HepG2 (cell line): ENCODE data around the gene RNPC3. TPM values are rescaled to one million over a fixed set of nuclear protein-coding genes. Genes with fewer than 3 reads are reported as not detected.

Experiments used
- ATAC-seq: fragments of 200-7000 bp; cut with Tn5 transposase; 3 replicates; pipeline ENCODE4 v1.9.1; 2020; ENCODE audit warnings: mild to moderate bottlenecking, moderate library complexity
- BruUV-seq: library from RNA; stranded (reverse); fragments of 400-500 nt; replicated peaks from 2 replicates; lab custom pipeline; 2021; lab: Mats Ljungman, UMichigan
- CTCF ChIA-PET: fragments of 300-600 bp; formaldehyde crosslinking; extraction: SDS; loops from one replicate; lab custom pipeline; 2021; ENCODE audit warnings: low total read pairs, inconsistent platforms, low intra/inter-chr PET ratio; lab: Yijun Ruan, JAX
- POLR2A ChIA-PET: fragments of 350-600 bp; sonication (Branson Sonifier 250); formaldehyde crosslinking; loops from one replicate; lab custom pipeline; 2020; ENCODE audit warnings: antibody characterized with exemption, inconsistent platforms; lab: Yijun Ruan, JAX
- DNase-seq: peaks from one replicate; pipeline ENCODE4 v3.0.0-alpha.2; 2015; ENCODE audit warnings: low spot score
- FAIRE-seq: peaks from 3 replicates; lab custom pipeline; 2011; peaks lifted over from hg19 to GRCh38; lab: Jason Lieb, UNC
- H2AFZ ChIP-seq: one replicate; pipeline ENCODE4 v1.6.1; 2011; ENCODE audit warnings: low read length, inconsistent platforms
- H3K27ac ChIP-seq: fragments of 300-600 bp; 3 replicates; pipeline ENCODE4 v1.8.0; 2011; ENCODE audit warnings: mixed run types, mild to moderate bottlenecking, mixed read lengths, low read length, inconsistent platforms; ENCODE audit not compliant: insufficient read depth; ENCODE audit errors: extremely low read length
- H3K27me3 ChIP-seq, 2 experiments: fragments of 200-600 bp in 1 of 2; 2 replicates in 1 of 2; 3 replicates in 1 of 2; pipeline versions ENCODE4 v1.6.0 to v1.8.0; 2011; ENCODE audit warnings: low read length in 2 of 2, mild to moderate bottlenecking in 2 of 2, moderate library complexity in 2 of 2, inconsistent platforms in 1 of 2; ENCODE audit not compliant: insufficient read depth in 2 of 2, control insufficient read depth in 1 of 2
- H3K36me3 ChIP-seq, 2 experiments: fragments of 200-600 bp in 1 of 2; replicated peaks in 1 of 2; 2 replicates in 1 of 2; 3 replicates in 1 of 2; pipeline versions ENCODE4 v1.5.1 to v1.8.0; 2011; ENCODE audit warnings: low read length in 2 of 2, inconsistent platforms in 1 of 2; ENCODE audit not compliant: insufficient read depth in 2 of 2, control insufficient read depth in 1 of 2
- H3K4me1 ChIP-seq: 2 replicates; pipeline ENCODE4 v1.5.1; 2012; ENCODE audit warnings: low read length, inconsistent platforms; ENCODE audit not compliant: insufficient read depth
- H3K4me2 ChIP-seq: 2 replicates; pipeline ENCODE4 v1.6.0; 2011; ENCODE audit warnings: low read depth, low read length, inconsistent platforms
- H3K4me3 ChIP-seq, 3 experiments: fragments of 200-600 bp in 1 of 3; sonication (generic), shearing (Covaris generic) in 1 of 3; replicated peaks in 1 of 3; 2 replicates each; pipeline ENCODE4 v1.5.1; 2011 to 2016; ENCODE audit warnings: low read length in 3 of 3, inconsistent platforms in 2 of 3, low read depth in 2 of 3, mild to moderate bottlenecking in 2 of 3, control low read depth in 1 of 3, mixed read lengths in 1 of 3; ENCODE audit not compliant: insufficient read depth in 1 of 3
- H3K79me2 ChIP-seq: one replicate; pipeline ENCODE4 v1.6.1; 2011; ENCODE audit warnings: low read length, inconsistent platforms; ENCODE audit not compliant: insufficient read depth
- H3K9ac ChIP-seq: 2 replicates; pipeline ENCODE4 v1.6.0; 2011; ENCODE audit warnings: mild to moderate bottlenecking, low read depth, low read length, inconsistent platforms; ENCODE audit not compliant: insufficient read depth
- H3K9me3 ChIP-seq: 2 replicates; pipeline ENCODE4 v1.5.1; 2012; ENCODE audit warnings: mild to moderate bottlenecking, low read length
- H4K20me1 ChIP-seq: 2 replicates; pipeline ENCODE4 v1.6.0; 2011; ENCODE audit warnings: inconsistent platforms, mild to moderate bottlenecking, low read length, moderate library complexity; ENCODE audit not compliant: insufficient read depth
- ATF1 ChIP-seq: IDR thresholded peaks from 2 replicates; pipeline ENCODE4 v1.6.1; 2016; ENCODE audit warnings: mild to moderate bottlenecking, control low read depth
- CEBPZ ChIP-seq: IDR thresholded peaks from 2 replicates; pipeline ENCODE4 v1.6.1; 2012; ENCODE audit warnings: low read length, improper control_type of control experiment
- MED1 ChIP-seq: sonication (generic); formaldehyde crosslinking; IDR thresholded peaks from 2 replicates; pipeline ENCODE4 v1.4.0; 2020; ENCODE audit warnings: missing genetic modification reagents
- PATZ1 ChIP-seq: sonication (generic); formaldehyde crosslinking; IDR thresholded peaks from 2 replicates; pipeline ENCODE4 v1.4.0; 2020; ENCODE audit warnings: missing genetic modification reagents
- RARG ChIP-seq: sonication (generic); formaldehyde crosslinking; IDR thresholded peaks from 2 replicates; pipeline ENCODE4 v1.4.0; 2020; ENCODE audit warnings: low read depth, mild to moderate bottlenecking, missing genetic modification reagents
- RFX5 ChIP-seq: IDR thresholded peaks from 2 replicates; pipeline ENCODE4 v1.6.1; 2011; ENCODE audit warnings: low read depth, low read length, improper control_type of control experiment
- RFXANK ChIP-seq: IDR thresholded peaks from 2 replicates; pipeline ENCODE4 v1.6.1; 2016
- RFXAP ChIP-seq: sonication (generic); formaldehyde crosslinking; IDR thresholded peaks from 2 replicates; pipeline ENCODE4 v1.4.0; 2020; ENCODE audit warnings: missing genetic modification reagents, borderline replicate concordance
- SUZ12 ChIP-seq: fragments of 150-350 bp; IDR thresholded peaks from 2 replicates; pipeline ENCODE4 v1.6.1; 2014; ENCODE audit warnings: low read depth, low read length
- ZNF17 ChIP-seq: sonication (generic); formaldehyde crosslinking; IDR thresholded peaks from 2 replicates; pipeline ENCODE4 v1.5.0; 2020; ENCODE audit warnings: mild to moderate bottlenecking, missing genetic modification reagents
- ZNF20 ChIP-seq: sonication (generic); formaldehyde crosslinking; IDR thresholded peaks from 2 replicates; pipeline ENCODE4 v1.4.0; 2020; ENCODE audit warnings: mild to moderate bottlenecking, moderate library complexity, missing genetic modification reagents
- ZNF274 ChIP-seq: sonication (generic); formaldehyde crosslinking; IDR thresholded peaks from 2 replicates; pipeline ENCODE4 v1.5.1; 2020; ENCODE audit warnings: mild to moderate bottlenecking, missing genetic modification reagents
- ZNF678 ChIP-seq: sonication (generic); formaldehyde crosslinking; IDR thresholded peaks from 2 replicates; pipeline ENCODE4 v1.4.0; 2020; ENCODE audit warnings: mild to moderate bottlenecking, missing genetic modification reagents
- WGBS: methylation state at CpG from one replicate; pipeline ENCODE4 v1.1.6; 2017; ENCODE audit warnings: low lambda C conversion rate; 5-methylcytosine and 5-hydroxymethylcytosine counted together
- in situ Hi-C: cut with HindIII; loops from 2 replicates; pipeline ENCODE4 v1.10.0; 2017; ENCODE audit warnings: low pct_unique_long_range_greater_than_20kb; ENCODE audit not compliant: extremely low pct_ligation_motif_present
- intact Hi-C: fragments of 100-400 bp; cut with micrococcal nuclease; formaldehyde crosslinking; loops from one replicate; pipeline ENCODE4 v1.10.0; 2022; ENCODE audit not compliant: unreplicated experiment
- polyA plus RNA-seq, 8 experiments: library from polyadenylated mRNA; depleted of rRNA in 3 of 8; stranded (reverse) in 7 of 8; unstranded in 1 of 8; fragments of >200 nt; fragmentation: Illumina TruSeq in 4 of 8; extraction: Trizol in 4 of 8; gene quantifications; 2 replicates each; pipeline versions ENCODE4 v1.2.1 to v1.2.3, GENCODE V29; 2011 to 2016; ENCODE audit warnings: low read depth in 4 of 8, missing spikeins in 1 of 8, mixed read lengths in 1 of 8; ENCODE audit not compliant: insufficient read depth in 1 of 8
- total RNA-seq, 5 experiments: library from RNA; depleted of rRNA; stranded (reverse); fragments of >200 nt; fragmentation: Illumina TruSeq; extraction: Trizol; gene quantifications; 2 replicates each; pipeline ENCODE4 v1.2.3, GENCODE V29; 2016; ENCODE audit warnings: low read depth in 1 of 5
- TF ChIP-seq, protein P1 (sequence below): IDR thresholded peaks from 2 replicates; pipeline ENCODE4 v1.6.1; 2016; ENCODE audit warnings: low read depth, control low read depth
- TF ChIP-seq, protein P2 (sequence below): sonication (generic); formaldehyde crosslinking; IDR thresholded peaks from 2 replicates; pipeline ENCODE4 v1.5.1; 2020; ENCODE audit warnings: mild to moderate bottlenecking, moderate library complexity, missing genetic modification reagents
- TF ChIP-seq, protein P3 (sequence below): sonication (generic); formaldehyde crosslinking; IDR thresholded peaks from 2 replicates; pipeline ENCODE4 v1.8.1; 2022; ENCODE audit warnings: mild to moderate bottlenecking, missing genetic modification reagents

The RNPC3 gene
- total and polyA plus RNA-seq, 2 of the 13 experiments (the other 11 are each of a cell fraction or from before 2014, with no cell fraction given): 9.1 to 22.1 TPM

DNA sequence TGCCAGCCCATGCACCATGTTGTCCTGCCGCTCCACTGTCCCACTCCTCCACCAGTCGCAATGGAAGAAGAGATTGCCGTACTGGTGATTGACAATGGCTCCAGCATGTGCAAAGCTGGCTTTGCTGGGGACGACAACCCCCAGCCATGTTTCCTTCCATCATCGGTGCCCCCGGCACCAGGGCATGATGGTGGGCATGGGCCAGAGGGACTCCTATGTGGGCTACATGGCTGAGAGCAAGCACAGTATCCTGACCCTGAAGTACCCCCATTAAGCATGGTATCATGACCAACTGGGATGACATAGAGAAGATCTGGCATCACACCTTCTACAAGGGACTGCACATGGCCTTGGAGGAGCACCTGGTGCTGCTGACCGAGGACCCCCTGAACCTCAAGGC, 44.0 kb downstream of the RNPC3 start:
- no peaks in the 10 kb centered on the region for H3K36me3 ChIP-seq
- in situ Hi-C loops (no loop called here), intact Hi-C loops (no loop called here)
- ChIA-PET POLR2A (no interaction called here), CTCF (no interaction called here)
- no peak overlapping the region for H2AFZ ChIP-seq
- ATAC-seq: no peak
- no peak overlapping the region for H3K4me3 ChIP-seq
- WGBS: 97% methylated on average over 5 of the region's 7 CpGs
- no TSS peak for BruUV-seq
- no peaks in the 10 kb centered on the region for H3K9me3 ChIP-seq
- H3K4me2 ChIP-seq: no peak overlapping the region
- no peaks in the 10 kb centered on the region for H3K27me3 ChIP-seq
- H3K27ac ChIP-seq: no peak overlapping the region
- H3K79me2 ChIP-seq: no peaks in the 10 kb centered on the region
- DNase-seq: no peak
- FAIRE-seq: no peak
- no peaks in the 10 kb centered on the region for H3K4me1 ChIP-seq
- H3K9ac ChIP-seq: no peak overlapping the region
- H4K20me1 ChIP-seq: no peaks in the 10 kb centered on the region
- TF ChIP-seq ZNF17 (CRISPR knock-in tag) (no peak), RARG (CRISPR knock-in tag) (no peak), RFX5 (no peak), SUZ12 (no peak), ZNF678 (CRISPR knock-in tag) (no peak), MED1 (CRISPR knock-in tag) (no peak), ATF1 (CRISPR knock-in tag) (no peak), PATZ1 (CRISPR knock-in tag) (no peak), RFXANK (CRISPR knock-in tag) (no peak), ZNF20 (CRISPR knock-in tag) (no peak), ZNF274 (CRISPR knock-in tag) (no peak), CEBPZ (no peak), RFXAP (CRISPR knock-in tag) (no peak)
- TF ChIP-seq, protein P1, sequence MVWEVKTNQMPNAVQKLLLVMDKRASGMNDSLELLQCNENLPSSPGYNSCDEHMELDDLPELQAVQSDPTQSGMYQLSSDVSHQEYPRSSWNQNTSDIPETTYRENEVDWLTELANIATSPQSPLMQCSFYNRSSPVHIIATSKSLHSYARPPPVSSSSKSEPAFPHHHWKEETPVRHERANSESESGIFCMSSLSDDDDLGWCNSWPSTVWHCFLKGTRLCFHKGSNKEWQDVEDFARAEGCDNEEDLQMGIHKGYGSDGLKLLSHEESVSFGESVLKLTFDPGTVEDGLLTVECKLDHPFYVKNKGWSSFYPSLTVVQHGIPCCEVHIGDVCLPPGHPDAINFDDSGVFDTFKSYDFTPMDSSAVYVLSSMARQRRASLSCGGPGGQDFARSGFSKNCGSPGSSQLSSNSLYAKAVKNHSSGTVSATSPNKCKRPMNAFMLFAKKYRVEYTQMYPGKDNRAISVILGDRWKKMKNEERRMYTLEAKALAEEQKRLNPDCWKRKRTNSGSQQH (CRISPR knock-in tag): no peak
- TF ChIP-seq, protein P2, sequence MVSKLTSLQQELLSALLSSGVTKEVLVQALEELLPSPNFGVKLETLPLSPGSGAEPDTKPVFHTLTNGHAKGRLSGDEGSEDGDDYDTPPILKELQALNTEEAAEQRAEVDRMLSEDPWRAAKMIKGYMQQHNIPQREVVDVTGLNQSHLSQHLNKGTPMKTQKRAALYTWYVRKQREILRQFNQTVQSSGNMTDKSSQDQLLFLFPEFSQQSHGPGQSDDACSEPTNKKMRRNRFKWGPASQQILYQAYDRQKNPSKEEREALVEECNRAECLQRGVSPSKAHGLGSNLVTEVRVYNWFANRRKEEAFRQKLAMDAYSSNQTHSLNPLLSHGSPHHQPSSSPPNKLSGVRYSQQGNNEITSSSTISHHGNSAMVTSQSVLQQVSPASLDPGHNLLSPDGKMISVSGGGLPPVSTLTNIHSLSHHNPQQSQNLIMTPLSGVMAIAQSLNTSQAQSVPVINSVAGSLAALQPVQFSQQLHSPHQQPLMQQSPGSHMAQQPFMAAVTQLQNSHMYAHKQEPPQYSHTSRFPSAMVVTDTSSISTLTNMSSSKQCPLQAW: no peak
- TF ChIP-seq, protein P3, sequence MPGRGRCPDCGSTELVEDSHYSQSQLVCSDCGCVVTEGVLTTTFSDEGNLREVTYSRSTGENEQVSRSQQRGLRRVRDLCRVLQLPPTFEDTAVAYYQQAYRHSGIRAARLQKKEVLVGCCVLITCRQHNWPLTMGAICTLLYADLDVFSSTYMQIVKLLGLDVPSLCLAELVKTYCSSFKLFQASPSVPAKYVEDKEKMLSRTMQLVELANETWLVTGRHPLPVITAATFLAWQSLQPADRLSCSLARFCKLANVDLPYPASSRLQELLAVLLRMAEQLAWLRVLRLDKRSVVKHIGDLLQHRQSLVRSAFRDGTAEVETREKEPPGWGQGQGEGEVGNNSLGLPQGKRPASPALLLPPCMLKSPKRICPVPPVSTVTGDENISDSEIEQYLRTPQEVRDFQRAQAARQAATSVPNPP (CRISPR knock-in tag): no peak
